ENCODE results near the gene IRF2BP2.

Gene IRF2BP2

GRCh38 chr1:234610061-234610665 is at the start of gene IRF2BP2:
IRF2BP2 (minus strand) TSS chr1:234610178; CDS start chr1:234609494, 684 bp downstream.
- Mint-ChIP-seq H3K4me3 (peak within 1 kb of the TSS; percentile 88), H3K9me3 (no peaks in the 10 kb centered on the region), H3K27ac (peak within 1 kb of the TSS; percentile 99), H3K27me3 (no peaks in the 10 kb centered on the region), H3K4me1 (ENCODE audit: low read depth) (peaks cover 59% of the 10 kb centered on the region), H3K36me3 (ENCODE audit: low read depth) (peaks cover 36% of the 10 kb centered on the region)
- DNase-seq, result peak; percentile 90

- Mint-ChIP-seq H3K4me1 (ENCODE audit: low read depth) (peaks cover 15% of the 10 kb centered on the region), H3K27me3 (no peaks in the 10 kb centered on the region), H3K27ac (no peak overlapping the region), H3K4me3 (no peak overlapping the region), H3K9me3 (no peaks in the 10 kb centered on the region), H3K36me3 (ENCODE audit: low read depth) (no peaks in the 10 kb centered on the region)
- no peak for DNase-seq
Measured at GRCh38 chr1:234659538-234659937, 49.6 kb upstream of the IRF2BP2 start.

GRCh38 chr1:234658138-234658537 is 48.2 kb upstream of the IRF2BP2 start:
- DNase-seq, result no peak
- peaks cover 15% of the 10 kb centered on the region for H3K4me1 Mint-ChIP-seq (ENCODE audit: low read depth)
- H3K36me3 Mint-ChIP-seq (ENCODE audit: low read depth), result no peaks in the 10 kb centered on the region
- H3K27ac Mint-ChIP-seq, result no peak overlapping the region
- H3K9me3 Mint-ChIP-seq, result no peaks in the 10 kb centered on the region
- H3K4me3 Mint-ChIP-seq, result no peak overlapping the region
- no peaks in the 10 kb centered on the region for H3K27me3 Mint-ChIP-seq

GRCh38 chr1:234656944-234657654 is 47.1 kb upstream of the IRF2BP2 start:
- Mint-ChIP-seq H3K9me3 (no peaks in the 10 kb centered on the region), H3K27ac (peak overlapping the region; percentile 79), H3K4me1 (ENCODE audit: low read depth) (peaks cover 15% of the 10 kb centered on the region), H3K4me3 (no peak overlapping the region), H3K27me3 (no peaks in the 10 kb centered on the region), H3K36me3 (ENCODE audit: low read depth) (no peaks in the 10 kb centered on the region)
- DNase-seq, result no peak

- Mint-ChIP-seq H3K4me1 (ENCODE audit: low read depth) (peaks cover 15% of the 10 kb centered on the region), H3K27ac (peak overlapping the region; percentile 79), H3K36me3 (ENCODE audit: low read depth) (no peaks in the 10 kb centered on the region), H3K4me3 (no peak overlapping the region), H3K27me3 (no peaks in the 10 kb centered on the region), H3K9me3 (no peaks in the 10 kb centered on the region)
- no peak for DNase-seq
Measured at GRCh38 chr1:234656070-234656895, 46.3 kb upstream of the IRF2BP2 start.

- H3K27me3 Mint-ChIP-seq, result no peaks in the 10 kb centered on the region
- no peak for DNase-seq
- H3K4me1 Mint-ChIP-seq (ENCODE audit: low read depth), result peaks cover 15% of the 10 kb centered on the region
- H3K36me3 Mint-ChIP-seq (ENCODE audit: low read depth), result no peaks in the 10 kb centered on the region
- no peaks in the 10 kb centered on the region for H3K9me3 Mint-ChIP-seq
- H3K4me3 Mint-ChIP-seq, result no peak overlapping the region
- H3K27ac Mint-ChIP-seq, result no peak overlapping the region
Measured at GRCh38 chr1:234655328-234656069, 45.5 kb upstream of the IRF2BP2 start.

GRCh38 chr1:234654002-234654733 is 44.2 kb upstream of the IRF2BP2 start:
- DNase-seq, result no peak
- H3K9me3 Mint-ChIP-seq, result no peaks in the 10 kb centered on the region
- H3K27me3 Mint-ChIP-seq, result no peaks in the 10 kb centered on the region
- H3K4me3 Mint-ChIP-seq, result no peak overlapping the region
- no peak overlapping the region for H3K27ac Mint-ChIP-seq
- no peaks in the 10 kb centered on the region for H3K36me3 Mint-ChIP-seq (ENCODE audit: low read depth)
- peaks cover 15% of the 10 kb centered on the region for H3K4me1 Mint-ChIP-seq (ENCODE audit: low read depth)

- H3K4me1 Mint-ChIP-seq (ENCODE audit: low read depth), result no peaks in the 10 kb centered on the region
- H3K9me3 Mint-ChIP-seq, result peaks cover 6% of the 10 kb centered on the region
- H3K27ac Mint-ChIP-seq, result no peak overlapping the region
- DNase-seq, result no peak
- no peak overlapping the region for H3K4me3 Mint-ChIP-seq
- no peaks in the 10 kb centered on the region for H3K27me3 Mint-ChIP-seq
- no peaks in the 10 kb centered on the region for H3K36me3 Mint-ChIP-seq (ENCODE audit: low read depth)
Measured at GRCh38 chr1:234649432-234650081, 39.6 kb upstream of the IRF2BP2 start.

- Mint-ChIP-seq H3K9me3 (peaks cover 6% of the 10 kb centered on the region), H3K36me3 (ENCODE audit: low read depth) (no peaks in the 10 kb centered on the region), H3K4me1 (ENCODE audit: low read depth) (no peaks in the 10 kb centered on the region), H3K27me3 (no peaks in the 10 kb centered on the region), H3K4me3 (no peak overlapping the region), H3K27ac (no peak overlapping the region)
- DNase-seq, result no peak
Measured at GRCh38 chr1:234647758-234648157, 37.8 kb upstream of the IRF2BP2 start.

GRCh38 chr1:234647245-234647644 is 37.3 kb upstream of the IRF2BP2 start:
- H3K36me3 Mint-ChIP-seq (ENCODE audit: low read depth), result no peaks in the 10 kb centered on the region
- no peak overlapping the region for H3K27ac Mint-ChIP-seq
- H3K9me3 Mint-ChIP-seq, result peaks cover 6% of the 10 kb centered on the region
- no peak overlapping the region for H3K4me3 Mint-ChIP-seq
- H3K27me3 Mint-ChIP-seq, result no peaks in the 10 kb centered on the region
- no peaks in the 10 kb centered on the region for H3K4me1 Mint-ChIP-seq (ENCODE audit: low read depth)
- no peak for DNase-seq

- Mint-ChIP-seq H3K36me3 (ENCODE audit: low read depth) (no peaks in the 10 kb centered on the region), H3K4me1 (ENCODE audit: low read depth) (no peaks in the 10 kb centered on the region), H3K4me3 (no peak overlapping the region), H3K27ac (no peak overlapping the region), H3K27me3 (no peaks in the 10 kb centered on the region), H3K9me3 (peaks cover 6% of the 10 kb centered on the region)
- no peak for DNase-seq
Measured at GRCh38 chr1:234645964-234646363, 36.0 kb upstream of the IRF2BP2 start.

GRCh38 chr1:234645474-234645953 is 35.5 kb upstream of the IRF2BP2 start:
- no peak overlapping the region for H3K27ac Mint-ChIP-seq
- no peaks in the 10 kb centered on the region for H3K27me3 Mint-ChIP-seq
- peaks cover 6% of the 10 kb centered on the region for H3K9me3 Mint-ChIP-seq
- H3K4me3 Mint-ChIP-seq, result no peak overlapping the region
- no peak for DNase-seq
- H3K4me1 Mint-ChIP-seq (ENCODE audit: low read depth), result no peaks in the 10 kb centered on the region
- H3K36me3 Mint-ChIP-seq (ENCODE audit: low read depth), result no peaks in the 10 kb centered on the region

- Mint-ChIP-seq H3K27me3 (no peaks in the 10 kb centered on the region), H3K9me3 (peaks cover 6% of the 10 kb centered on the region), H3K4me3 (no peak overlapping the region), H3K36me3 (ENCODE audit: low read depth) (no peaks in the 10 kb centered on the region), H3K4me1 (ENCODE audit: low read depth) (no peaks in the 10 kb centered on the region), H3K27ac (no peak overlapping the region)
- no peak for DNase-seq
Measured at GRCh38 chr1:234644928-234645327, 35.0 kb upstream of the IRF2BP2 start.
